ENCODE results near the gene SPATA46.

DNA sequence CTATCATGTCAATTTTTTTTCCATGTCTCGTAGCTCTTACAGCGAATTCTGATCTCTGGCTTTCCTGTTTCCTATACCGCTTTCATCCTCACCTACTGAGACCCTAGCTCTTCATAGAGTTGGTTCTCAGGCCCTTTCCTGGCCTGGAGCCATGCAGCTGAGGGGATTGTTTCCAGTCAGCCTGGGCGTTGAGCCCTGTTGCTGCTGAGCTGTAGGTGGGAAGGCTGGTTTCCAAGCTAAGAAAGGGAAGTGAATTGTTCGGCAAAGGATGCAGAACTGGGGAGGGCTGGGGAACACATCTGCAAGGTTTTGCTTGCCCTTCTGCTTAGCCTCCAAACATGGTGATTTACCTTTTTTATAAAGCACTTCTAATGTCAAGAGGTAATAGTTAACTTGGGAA lies 41.5 kb downstream of the SPATA46 start:
- TF ChIP-seq CTCF (IDR thresholded peaks at IDR 0.05) (no peak), POLR2A (IDR thresholded peaks at IDR 0.05) (no peak), EP300 (IDR thresholded peaks at IDR 0.05) (no peak)
